ENCODE measurements around the gene GABRB3.
A peak's percentile ranks its signal among the peaks of the same experiment; 100 is the strongest.

Gene GABRB3

GRCh38 chr15:26729581-26729980, 43.3 kb downstream of the GABRB3 start:
- no peak for TF ChIP-seq CTCF (IDR thresholded peaks at IDR 0.05; ENCODE audit: low read depth, low read length)
- no peak for DNase-seq
- Histone ChIP-seq H3K4me1 (no peaks in the 10 kb centered on the region), H3K9me3 (no peaks in the 10 kb centered on the region), H3K4me3 (ENCODE audit: low read depth, low read length) (no peak overlapping the region), H3K27me3 (no peaks in the 10 kb centered on the region), H3K36me3 (no peaks in the 10 kb centered on the region)

GRCh38 chr15:26729030-26729429, 43.8 kb downstream of the GABRB3 start:
- H3K9me3 ChIP-seq = no peaks in the 10 kb centered on the region
- no peaks in the 10 kb centered on the region for H3K4me1 ChIP-seq
- no peak overlapping the region for H3K4me3 ChIP-seq (ENCODE audit: low read depth, low read length)
- no peak for TF ChIP-seq CTCF (IDR thresholded peaks at IDR 0.05; ENCODE audit: low read depth, low read length)
- no peak for DNase-seq
- H3K36me3 ChIP-seq = no peaks in the 10 kb centered on the region
- no peaks in the 10 kb centered on the region for H3K27me3 ChIP-seq

GRCh38 chr15:26724381-26725150, 48.3 kb downstream of the GABRB3 start:
- Histone ChIP-seq H3K27me3 (no peaks in the 10 kb centered on the region), H3K4me1 (peaks cover 7% of the 10 kb centered on the region; the same call in 1 of the 2 replicates), H3K36me3 (no peaks in the 10 kb centered on the region), H3K4me3 (ENCODE audit: low read depth, low read length) (no peak overlapping the region), H3K9me3 (no peaks in the 10 kb centered on the region)
- no peak for DNase-seq
- TF ChIP-seq CTCF (IDR thresholded peaks at IDR 0.05; ENCODE audit: low read depth, low read length) = no peak

- DNase-seq = peak; percentile 32
- Histone ChIP-seq H3K4me3 (ENCODE audit: low read depth, low read length) (no peak overlapping the region), H3K9me3 (no peaks in the 10 kb centered on the region), H3K27me3 (no peaks in the 10 kb centered on the region), H3K4me1 (peaks cover 7% of the 10 kb centered on the region; the same call in 1 of the 2 replicates), H3K36me3 (no peaks in the 10 kb centered on the region)
- TF ChIP-seq CTCF (IDR thresholded peaks at IDR 0.05; ENCODE audit: low read depth, low read length) = no peak
Observed at GRCh38 chr15:26722621-26723160, 50.2 kb downstream of the GABRB3 start.

GRCh38 chr15:26721232-26721967, 51.5 kb downstream of the GABRB3 start:
- Histone ChIP-seq H3K4me1 (peaks cover 7% of the 10 kb centered on the region; the same call in 1 of the 2 replicates), H3K4me3 (ENCODE audit: low read depth, low read length) (no peak overlapping the region), H3K27me3 (no peaks in the 10 kb centered on the region), H3K36me3 (no peaks in the 10 kb centered on the region), H3K9me3 (no peaks in the 10 kb centered on the region)
- DNase-seq = no peak
- TF ChIP-seq CTCF (IDR thresholded peaks at IDR 0.05; ENCODE audit: low read depth, low read length) = no peak

Data from BE2C (cell line).